Chondrocyte (in vitro differentiated cells): ENCODE data around the gene TRIM4. TPM values are rescaled to one million over a fixed set of nuclear protein-coding genes. Genes with fewer than 3 reads are reported as not detected.

Experiments
- DNase-seq: peaks from one replicate; pipeline ENCODE4 v3.0.0; 2021; ENCODE audit warnings: mixed read lengths, low spot score
- H3K27ac Mint-ChIP-seq: one replicate; pipeline ENCODE4 v1.8.0; 2021; ENCODE audit warnings: mild to moderate bottlenecking, moderate library complexity, mixed read lengths; ENCODE audit not compliant: unreplicated experiment
- H3K27me3 Mint-ChIP-seq: 2 replicates; pipeline ENCODE4 v1.8.0; 2021; ENCODE audit warnings: low read depth, mixed read lengths
- H3K36me3 Mint-ChIP-seq: 2 replicates; pipeline ENCODE4 v1.8.0; 2021; ENCODE audit warnings: low read depth, mixed read lengths
- H3K4me1 Mint-ChIP-seq: 2 replicates; pipeline ENCODE4 v1.8.0; 2021; ENCODE audit warnings: low read depth, mild to moderate bottlenecking, mixed read lengths
- H3K4me3 Mint-ChIP-seq: one replicate; pipeline ENCODE4 v1.8.0; 2021; ENCODE audit warnings: mild to moderate bottlenecking, moderate library complexity, mixed read lengths; ENCODE audit not compliant: unreplicated experiment
- H3K9me3 Mint-ChIP-seq: 2 replicates; pipeline ENCODE4 v1.8.0; 2021; ENCODE audit warnings: low read depth, mixed read lengths
- total RNA-seq: library from RNA; stranded (reverse); gene quantifications from 3 replicates; pipeline ENCODE4 v1.2.1, GENCODE V29; 2021
- TF ChIP-seq, protein P1 (sequence below): fragments of 200-600 bp; sonication (generic); IDR thresholded peaks from 2 replicates; pipeline ENCODE4 v1.5.0; 2021; ENCODE audit warnings: antibody characterized with exemption, mild to moderate bottlenecking, moderate library complexity

The TRIM4 gene
- total RNA-seq, 1 donor from 2014 or later: 12.1 TPM

DNA sequence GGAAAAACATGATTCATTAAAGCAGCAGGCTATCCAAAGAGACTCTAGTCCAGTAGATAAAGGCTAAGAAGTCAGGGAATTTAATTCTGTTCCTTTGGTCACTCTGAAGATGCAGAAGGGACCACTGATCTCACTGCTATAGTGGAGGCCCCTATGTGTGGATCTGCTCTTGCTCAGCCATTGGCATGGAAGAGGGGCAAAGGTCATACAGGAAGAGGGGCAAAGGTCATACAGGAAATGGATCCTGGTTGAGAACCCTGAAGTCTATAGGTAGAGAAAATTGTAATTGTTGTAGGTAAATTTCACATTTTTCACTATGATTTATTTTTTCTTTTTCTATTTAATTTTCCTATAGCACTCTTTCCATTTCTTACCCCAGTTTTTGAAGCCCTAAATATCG lies 64.1 kb downstream of the TRIM4 start:
- H3K36me3 Mint-ChIP-seq: no peaks in the 10 kb centered on the region
- DNase-seq: no peak
- H3K27me3 Mint-ChIP-seq: peaks cover 15% of the 10 kb centered on the region
- peaks cover 6% of the 10 kb centered on the region for H3K4me1 Mint-ChIP-seq
- TF ChIP-seq, protein P1, sequence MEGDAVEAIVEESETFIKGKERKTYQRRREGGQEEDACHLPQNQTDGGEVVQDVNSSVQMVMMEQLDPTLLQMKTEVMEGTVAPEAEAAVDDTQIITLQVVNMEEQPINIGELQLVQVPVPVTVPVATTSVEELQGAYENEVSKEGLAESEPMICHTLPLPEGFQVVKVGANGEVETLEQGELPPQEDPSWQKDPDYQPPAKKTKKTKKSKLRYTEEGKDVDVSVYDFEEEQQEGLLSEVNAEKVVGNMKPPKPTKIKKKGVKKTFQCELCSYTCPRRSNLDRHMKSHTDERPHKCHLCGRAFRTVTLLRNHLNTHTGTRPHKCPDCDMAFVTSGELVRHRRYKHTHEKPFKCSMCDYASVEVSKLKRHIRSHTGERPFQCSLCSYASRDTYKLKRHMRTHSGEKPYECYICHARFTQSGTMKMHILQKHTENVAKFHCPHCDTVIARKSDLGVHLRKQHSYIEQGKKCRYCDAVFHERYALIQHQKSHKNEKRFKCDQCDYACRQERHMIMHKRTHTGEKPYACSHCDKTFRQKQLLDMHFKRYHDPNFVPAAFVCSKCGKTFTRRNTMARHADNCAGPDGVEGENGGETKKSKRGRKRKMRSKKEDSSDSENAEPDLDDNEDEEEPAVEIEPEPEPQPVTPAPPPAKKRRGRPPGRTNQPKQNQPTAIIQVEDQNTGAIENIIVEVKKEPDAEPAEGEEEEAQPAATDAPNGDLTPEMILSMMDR: no peak
- no peaks in the 10 kb centered on the region for H3K9me3 Mint-ChIP-seq
- no peak overlapping the region for H3K4me3 Mint-ChIP-seq
- H3K27ac Mint-ChIP-seq: no peak overlapping the region

DNA sequence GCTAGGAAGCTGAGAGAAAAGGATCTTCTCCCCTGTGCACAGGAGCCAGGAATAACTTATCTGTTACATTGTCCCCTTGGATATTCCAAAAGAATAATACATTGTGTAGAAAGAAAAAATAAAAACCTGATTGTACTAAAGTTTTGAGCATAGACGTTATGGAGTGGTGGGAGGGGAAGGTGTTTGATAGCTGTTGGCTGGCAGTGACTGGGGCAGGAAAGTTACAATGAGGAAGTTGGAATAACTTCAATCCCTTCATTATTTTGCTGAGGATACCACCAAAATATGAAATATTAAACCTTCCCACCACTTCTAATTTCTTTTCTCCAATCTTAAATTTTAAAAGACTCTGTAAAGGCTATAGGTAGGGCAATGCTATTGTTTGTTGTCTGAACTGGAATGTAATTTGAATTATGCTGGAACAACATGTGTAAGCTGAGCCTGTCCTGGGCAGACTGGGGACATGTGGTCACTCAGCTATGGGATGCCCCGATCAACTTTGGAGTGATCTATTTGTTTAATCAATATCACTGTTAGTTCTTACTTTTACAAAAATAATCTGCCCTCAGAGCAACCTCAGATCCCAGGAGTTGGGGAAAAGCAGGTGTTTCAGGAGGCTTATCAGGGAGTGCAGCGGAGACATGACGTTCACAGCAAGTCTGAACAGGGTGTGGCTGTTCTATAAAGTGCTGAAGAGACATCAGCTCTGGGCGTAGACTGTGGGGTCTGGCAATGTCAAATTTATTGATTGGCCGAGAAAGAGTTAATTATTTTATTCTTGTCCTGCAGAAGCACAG lies 70.7 kb downstream of the TRIM4 start:
- Mint-ChIP-seq H3K4me3 (no peak overlapping the region), H3K4me1 (no peaks in the 10 kb centered on the region), H3K9me3 (no peaks in the 10 kb centered on the region), H3K27me3 (peaks cover 40% of the 10 kb centered on the region), H3K27ac (no peak overlapping the region), H3K36me3 (no peaks in the 10 kb centered on the region)
- TF ChIP-seq, protein P1: no peak
- no peak for DNase-seq

DNA sequence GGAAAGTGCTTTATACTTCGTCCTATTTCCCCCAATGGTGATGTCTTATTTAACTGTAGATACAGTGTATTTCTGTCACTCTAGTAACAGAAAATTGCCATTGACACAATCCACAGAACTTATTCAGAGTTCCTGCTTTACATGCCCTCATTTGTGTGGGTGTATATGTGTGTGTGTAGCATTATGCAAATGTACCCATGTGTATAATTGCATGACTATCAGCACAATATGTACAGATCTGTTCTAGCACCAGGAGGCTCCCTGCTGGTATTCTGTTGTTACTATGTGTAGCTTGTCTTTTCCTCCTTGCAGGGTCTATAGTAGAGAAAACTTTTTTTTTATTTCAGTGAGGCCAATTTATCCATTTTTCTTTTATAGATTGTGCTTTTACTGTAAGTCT lies 75.0 kb downstream of the TRIM4 start:
- no peak overlapping the region for H3K4me3 Mint-ChIP-seq
- peaks cover 54% of the 10 kb centered on the region for H3K27me3 Mint-ChIP-seq
- H3K36me3 Mint-ChIP-seq: no peaks in the 10 kb centered on the region
- H3K27ac Mint-ChIP-seq: no peak overlapping the region
- no peaks in the 10 kb centered on the region for H3K9me3 Mint-ChIP-seq
- DNase-seq: no peak
- no peaks in the 10 kb centered on the region for H3K4me1 Mint-ChIP-seq
- TF ChIP-seq, protein P1: no peak

DNA sequence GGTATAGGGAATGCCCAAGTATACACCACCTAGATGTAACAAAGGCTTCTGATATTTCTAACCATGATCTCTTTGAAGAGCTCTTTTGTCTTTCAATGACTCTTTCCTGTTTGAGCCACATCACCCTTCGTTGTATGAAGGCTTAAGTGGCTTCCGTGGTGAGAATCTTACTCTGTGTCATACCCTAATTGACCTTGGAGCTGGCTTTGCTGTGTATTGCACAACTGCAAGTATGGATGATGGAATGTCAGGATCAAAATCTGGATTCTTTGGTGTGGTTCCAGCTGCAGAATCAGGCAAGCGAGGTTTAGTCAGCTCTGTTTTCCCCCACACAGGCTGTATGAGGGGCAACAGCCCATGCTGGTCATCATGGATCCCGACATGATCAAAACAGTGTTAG lies 75.5 kb downstream of the TRIM4 start:
- peaks cover 53% of the 10 kb centered on the region for H3K27me3 Mint-ChIP-seq
- H3K4me1 Mint-ChIP-seq: no peaks in the 10 kb centered on the region
- no peak overlapping the region for H3K4me3 Mint-ChIP-seq
- TF ChIP-seq, protein P1: no peak
- H3K36me3 Mint-ChIP-seq: no peaks in the 10 kb centered on the region
- no peaks in the 10 kb centered on the region for H3K9me3 Mint-ChIP-seq
- no peak for DNase-seq
- no peak overlapping the region for H3K27ac Mint-ChIP-seq

DNA sequence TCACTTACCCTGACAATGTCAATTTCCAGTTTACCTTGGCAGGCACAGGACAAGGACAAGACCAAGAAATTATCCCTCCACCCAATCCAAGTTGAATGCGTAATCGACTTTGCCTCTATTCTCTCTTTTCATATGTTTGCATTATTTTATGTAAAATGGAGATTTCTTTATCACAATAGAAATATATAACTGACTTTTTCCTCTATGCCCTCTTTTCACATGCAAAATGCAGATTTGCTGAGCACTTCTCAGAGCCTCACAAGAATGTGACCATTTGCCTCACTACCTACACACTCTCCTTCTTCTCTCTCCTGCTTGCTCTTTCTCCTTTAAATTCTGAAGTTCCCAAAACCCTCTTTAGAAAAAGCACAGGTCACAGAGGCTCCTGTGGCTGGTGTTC lies 76.4 kb downstream of the TRIM4 start:
- peaks cover 45% of the 10 kb centered on the region for H3K27me3 Mint-ChIP-seq
- TF ChIP-seq, protein P1: no peak
- no peak for DNase-seq
- no peaks in the 10 kb centered on the region for H3K4me1 Mint-ChIP-seq
- no peaks in the 10 kb centered on the region for H3K9me3 Mint-ChIP-seq
- H3K27ac Mint-ChIP-seq: no peak overlapping the region
- H3K36me3 Mint-ChIP-seq: no peaks in the 10 kb centered on the region
- H3K4me3 Mint-ChIP-seq: no peak overlapping the region

Other genes with a start within 250 kb of the TRIM4 start
- gene CYP3A5, start 239.5 kb downstream of the TRIM4 start, total RNA-seq: not detected in 3 replicates
- gene CYP3A7, start 184.3 kb downstream of the TRIM4 start, total RNA-seq: not detected in 3 replicates
- not detected in 3 replicates for gene CYP3A4, start 135.3 kb downstream of the TRIM4 start, total RNA-seq
- not detected in 3 replicates for gene CYP3A43, start 91.5 kb downstream of the TRIM4 start, total RNA-seq
- gene OR2AE1, start 42.5 kb downstream of the TRIM4 start, total RNA-seq: 0.39 TPM in 1 of 3 replicates, not detected in the others
- not detected in 3 replicates for gene GJC3, start 10.1 kb upstream of the TRIM4 start, total RNA-seq
- not detected in 3 replicates for gene AZGP1, start 56.5 kb upstream of the TRIM4 start, total RNA-seq
- gene ZKSCAN1, start 96.1 kb upstream of the TRIM4 start, total RNA-seq: 61.5 to 72.1 TPM (median 62.3 TPM) in 3 replicates
- gene ZSCAN21, start 130.2 kb upstream of the TRIM4 start, total RNA-seq: 9.6 to 13.1 TPM (median 11.8 TPM) in 3 replicates
- gene ZNF3, start 162.2 kb upstream of the TRIM4 start, total RNA-seq: 21.9 to 28.4 TPM (median 22.1 TPM) in 3 replicates
- 80.1 to 111 TPM (median 83.1 TPM) in 3 replicates for gene COPS6, start 169.4 kb upstream of the TRIM4 start, total RNA-seq
- gene MCM7, start 181.9 kb upstream of the TRIM4 start, total RNA-seq: 34.0 to 63.8 TPM (median 34.1 TPM) in 3 replicates
- 16.9 to 24.8 TPM (median 19.6 TPM) in 3 replicates for gene AP4M1, start 182.1 kb upstream of the TRIM4 start, total RNA-seq
- 53.5 to 58.5 TPM (median 54.9 TPM) in 3 replicates for gene TAF6, start 199.8 kb upstream of the TRIM4 start, total RNA-seq
- gene CNPY4, start 200.1 kb upstream of the TRIM4 start, total RNA-seq: 29.8 to 46.4 TPM (median 31.5 TPM) in 3 replicates
- gene MBLAC1, start 207.4 kb upstream of the TRIM4 start, total RNA-seq: 1.7 to 3.2 TPM (median 2.5 TPM) in 3 replicates
- gene LAMTOR4, start 229.4 kb upstream of the TRIM4 start, total RNA-seq: 73.2 to 89.4 TPM (median 75.7 TPM) in 3 replicates
- 15.4 to 19.7 TPM (median 16.3 TPM) in 3 replicates for gene TRAPPC14, start 239.2 kb upstream of the TRIM4 start, total RNA-seq
- gene GAL3ST4, start 249.1 kb upstream of the TRIM4 start, total RNA-seq: 1.8 to 4.9 TPM (median 4.3 TPM) in 3 replicates